Liver (tissue), 9 donors: ENCODE measurements around the gene DNAJB6. TPM values are rescaled to one million over a fixed set of nuclear protein-coding genes. Genes with fewer than 3 reads are reported as not detected.

ENCODE experiments used
- DNase-seq: peaks from one replicate; pipeline ENCODE4 v3.0.0-alpha.2; 2017; ENCODE audit warnings: low spot score
- H3K27ac ChIP-seq, 2 donors: one replicate each; pipeline ENCODE4 v1.7.0; 2013; ENCODE audit warnings: inconsistent platforms in 2 of 2, low read length in 2 of 2, control low read depth in 1 of 2, low read depth in 1 of 2, mild to moderate bottlenecking in 1 of 2
- H3K27me3 ChIP-seq, 4 donors: one replicate each; pipeline versions ENCODE4 v1.6.1 to v1.7.0; 2013; ENCODE audit warnings: low read length in 3 of 4, inconsistent platforms in 1 of 4, mild to moderate bottlenecking in 1 of 4, moderate library complexity in 1 of 4; ENCODE audit not compliant: control insufficient read depth in 4 of 4, insufficient read depth in 4 of 4
- H3K36me3 ChIP-seq, 4 donors: one replicate each; pipeline versions ENCODE4 v1.6.1 to v1.7.0; 2013; ENCODE audit warnings: low read length in 3 of 4, mild to moderate bottlenecking in 3 of 4, low read depth in 1 of 4, moderate library complexity in 1 of 4; ENCODE audit not compliant: control insufficient read depth in 4 of 4, insufficient read depth in 3 of 4
- H3K4me1 ChIP-seq, 4 donors: one replicate each; pipeline versions ENCODE4 v1.6.1 to v1.7.0; 2013; ENCODE audit warnings: low read length in 3 of 4, mild to moderate bottlenecking in 3 of 4, moderate library complexity in 1 of 4; ENCODE audit not compliant: control insufficient read depth in 4 of 4, insufficient read depth in 4 of 4
- H3K4me3 ChIP-seq, 3 donors: one replicate each; pipeline versions ENCODE4 v1.6.1 to v1.7.0; 2013; ENCODE audit warnings: low read length in 3 of 3, control low read depth in 1 of 3, low read depth in 1 of 3, mild to moderate bottlenecking in 1 of 3
- H3K9ac ChIP-seq, 2 donors: one replicate each; pipeline ENCODE4 v1.7.0; 2013; ENCODE audit warnings: low read length in 2 of 2, mild to moderate bottlenecking in 2 of 2, moderate library complexity in 2 of 2, control low read depth in 1 of 2, low read depth in 1 of 2
- H3K9me3 ChIP-seq, 4 donors: one replicate each; pipeline versions ENCODE4 v1.6.1 to v1.7.0; 2013; ENCODE audit warnings: low read length in 3 of 4; ENCODE audit not compliant: control insufficient read depth in 4 of 4
- EGR1 ChIP-seq, 2 donors: IDR thresholded peaks; 2 replicates each; pipeline ENCODE4 v1.6.1; 2016 to 2018; ENCODE audit warnings: antibody characterized with exemption in 2 of 2, low read depth in 2 of 2
- FOXA1 ChIP-seq: IDR thresholded peaks from 2 replicates; pipeline ENCODE4 v1.6.1; 2016; ENCODE audit warnings: antibody characterized with exemption
- FOXA2 ChIP-seq: IDR thresholded peaks from 2 replicates; pipeline ENCODE4 v1.6.1; 2016; ENCODE audit warnings: antibody characterized with exemption
- GABPA ChIP-seq, 2 donors: IDR thresholded peaks in 1 of 2; conservative IDR thresholded peaks in 1 of 2; 2 replicates each; pipeline ENCODE4 v1.6.1; 2016; ENCODE audit warnings: antibody characterized with exemption in 2 of 2, mild to moderate bottlenecking in 1 of 2, moderate library complexity in 1 of 2
- HNF4A ChIP-seq, 2 donors: conservative IDR thresholded peaks; 2 replicates each; pipeline ENCODE4 v1.6.1; 2016; ENCODE audit warnings: antibody characterized with exemption in 2 of 2, mild to moderate bottlenecking in 2 of 2
- HNF4G ChIP-seq: IDR thresholded peaks from 2 replicates; pipeline ENCODE4 v1.6.1; 2016; ENCODE audit warnings: antibody characterized with exemption
- JUND ChIP-seq, 2 donors: IDR thresholded peaks; 2 replicates each; pipeline ENCODE4 v1.6.1; 2016; ENCODE audit warnings: antibody characterized with exemption in 2 of 2
- NR2F2 ChIP-seq: IDR thresholded peaks from 2 replicates; pipeline ENCODE4 v1.6.1; 2016; ENCODE audit warnings: antibody characterized with exemption
- RAD21 ChIP-seq, 2 donors: IDR thresholded peaks; 2 replicates each; pipeline ENCODE4 v1.6.1; 2016; ENCODE audit warnings: antibody characterized with exemption in 2 of 2, mild to moderate bottlenecking in 2 of 2
- RXRA ChIP-seq, 2 donors: IDR thresholded peaks; 2 replicates each; pipeline ENCODE4 v1.6.1; 2017 to 2018; ENCODE audit warnings: antibody characterized with exemption in 2 of 2, mild to moderate bottlenecking in 1 of 2
- SP1 ChIP-seq: IDR thresholded peaks from 2 replicates; pipeline ENCODE4 v1.6.1; 2018; ENCODE audit warnings: antibody characterized with exemption, mild to moderate bottlenecking
- TAF1 ChIP-seq: conservative IDR thresholded peaks from 2 replicates; pipeline ENCODE4 v1.6.1; 2016; ENCODE audit warnings: antibody characterized with exemption, mild to moderate bottlenecking
- YY1 ChIP-seq: IDR thresholded peaks from 2 replicates; pipeline ENCODE4 v1.6.1; 2016; ENCODE audit warnings: antibody characterized with exemption, mild to moderate bottlenecking
- WGBS: extraction: QIAGEN DNeasy Blood & Tissue Kit; methylation state at CpG from one replicate; pipeline ENCODE4 v1.1.7; 2013; 5-methylcytosine and 5-hydroxymethylcytosine counted together
- polyA plus RNA-seq, 2 donors: library from polyadenylated mRNA; stranded (reverse) in 1 of 2; unstranded in 1 of 2; fragments of 200-250 nt in 1 of 2; fragments of >200 nt in 1 of 2; fragmentation: Nextera tagmentation in 1 of 2; extraction: Ambion mirVana in 1 of 2; gene quantifications; one replicate each; pipeline versions ENCODE4 v1.2.1 to v1.2.3, GENCODE V29; 2013 to 2015
- total RNA-seq, 2 donors: library from RNA; depleted of rRNA; stranded (reverse); fragments of >200 nt; gene quantifications; one replicate each; pipeline ENCODE4 v1.2.3, GENCODE V29; 2014
- TF ChIP-seq, protein P1 (sequence below): IDR thresholded peaks from 2 replicates; pipeline ENCODE4 v1.6.1; 2016; ENCODE audit warnings: antibody characterized with exemption
- TF ChIP-seq, protein P2 (sequence below): IDR thresholded peaks from 2 replicates; pipeline ENCODE4 v1.6.1; 2016; ENCODE audit warnings: antibody characterized with exemption
- TF ChIP-seq, protein P3 (sequence below): IDR thresholded peaks from 2 replicates; pipeline ENCODE4 v1.6.1; 2016; ENCODE audit warnings: antibody characterized with exemption
- TF ChIP-seq, protein P4 (sequence below): IDR thresholded peaks from 2 replicates; pipeline ENCODE4 v1.6.1; 2016; ENCODE audit warnings: antibody characterized with exemption, mild to moderate bottlenecking
- TF ChIP-seq, protein P5 (sequence below): fragments of 150-350 bp; IDR thresholded peaks from 2 replicates; pipeline ENCODE4 v1.5.1; 2017; ENCODE audit warnings: improper control_type of control experiment, low read depth, low read length; ENCODE audit not compliant: missing input control
- donor health status: healthy.
- donor health status: healthy.
- donor health status: healthy.
- donor health status: healthy.
- donor health status: healthy.

Gene DNAJB6
- total and polyA plus RNA-seq, 4 donors: 26.5 to 46.6 (median 42.4) TPM

- 79% methylated on average over 21 of the region's 24 CpGs for WGBS
- peaks cover 0 to 17% (median 14%) of the 10 kb centered on the region in 4 donors for H3K36me3 ChIP-seq
These were observed 20.6 kb downstream of the DNAJB6 start for GRCh38 chr7:157357129-157358040.

GRCh38 chr7:157358041-157358752 lies 21.4 kb downstream of the DNAJB6 start:
- WGBS: 90% methylated on average over 13 of the region's 13 CpGs
- H3K9ac ChIP-seq: no peak overlapping the region
- peaks cover 0 to 22% (median 14%) of the 10 kb centered on the region in 4 donors for H3K36me3 ChIP-seq
- H3K4me3 ChIP-seq: no peak overlapping the region
- no peak overlapping the region for H3K27ac ChIP-seq
- H3K9me3 ChIP-seq: no peaks in the 10 kb centered on the region
- no peak for DNase-seq
- H3K27me3 ChIP-seq: no peaks in the 10 kb centered on the region
- H3K4me1 ChIP-seq: peaks cover 0 to 11% (median 2%) of the 10 kb centered on the region in 4 donors
- TF ChIP-seq, protein P1, sequence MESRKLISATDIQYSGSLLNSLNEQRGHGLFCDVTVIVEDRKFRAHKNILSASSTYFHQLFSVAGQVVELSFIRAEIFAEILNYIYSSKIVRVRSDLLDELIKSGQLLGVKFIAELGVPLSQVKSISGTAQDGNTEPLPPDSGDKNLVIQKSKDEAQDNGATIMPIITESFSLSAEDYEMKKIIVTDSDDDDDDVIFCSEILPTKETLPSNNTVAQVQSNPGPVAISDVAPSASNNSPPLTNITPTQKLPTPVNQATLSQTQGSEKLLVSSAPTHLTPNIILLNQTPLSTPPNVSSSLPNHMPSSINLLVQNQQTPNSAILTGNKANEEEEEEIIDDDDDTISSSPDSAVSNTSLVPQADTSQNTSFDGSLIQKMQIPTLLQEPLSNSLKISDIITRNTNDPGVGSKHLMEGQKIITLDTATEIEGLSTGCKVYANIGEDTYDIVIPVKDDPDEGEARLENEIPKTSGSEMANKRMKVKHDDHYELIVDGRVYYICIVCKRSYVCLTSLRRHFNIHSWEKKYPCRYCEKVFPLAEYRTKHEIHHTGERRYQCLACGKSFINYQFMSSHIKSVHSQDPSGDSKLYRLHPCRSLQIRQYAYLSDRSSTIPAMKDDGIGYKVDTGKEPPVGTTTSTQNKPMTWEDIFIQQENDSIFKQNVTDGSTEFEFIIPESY: no peak
- TF ChIP-seq YY1 (no peak), FOXA1 (no peak), TAF1 (no peak), FOXA2 (no peak), RXRA (IDR thresholded peaks at IDR 0.05) (no peak)
- TF ChIP-seq, protein P2, sequence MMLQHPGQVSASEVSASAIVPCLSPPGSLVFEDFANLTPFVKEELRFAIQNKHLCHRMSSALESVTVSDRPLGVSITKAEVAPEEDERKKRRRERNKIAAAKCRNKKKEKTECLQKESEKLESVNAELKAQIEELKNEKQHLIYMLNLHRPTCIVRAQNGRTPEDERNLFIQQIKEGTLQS: no peak
- TF ChIP-seq, protein P3, sequence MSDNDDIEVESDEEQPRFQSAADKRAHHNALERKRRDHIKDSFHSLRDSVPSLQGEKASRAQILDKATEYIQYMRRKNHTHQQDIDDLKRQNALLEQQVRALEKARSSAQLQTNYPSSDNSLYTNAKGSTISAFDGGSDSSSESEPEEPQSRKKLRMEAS: no peak
- TF ChIP-seq, protein P4, sequence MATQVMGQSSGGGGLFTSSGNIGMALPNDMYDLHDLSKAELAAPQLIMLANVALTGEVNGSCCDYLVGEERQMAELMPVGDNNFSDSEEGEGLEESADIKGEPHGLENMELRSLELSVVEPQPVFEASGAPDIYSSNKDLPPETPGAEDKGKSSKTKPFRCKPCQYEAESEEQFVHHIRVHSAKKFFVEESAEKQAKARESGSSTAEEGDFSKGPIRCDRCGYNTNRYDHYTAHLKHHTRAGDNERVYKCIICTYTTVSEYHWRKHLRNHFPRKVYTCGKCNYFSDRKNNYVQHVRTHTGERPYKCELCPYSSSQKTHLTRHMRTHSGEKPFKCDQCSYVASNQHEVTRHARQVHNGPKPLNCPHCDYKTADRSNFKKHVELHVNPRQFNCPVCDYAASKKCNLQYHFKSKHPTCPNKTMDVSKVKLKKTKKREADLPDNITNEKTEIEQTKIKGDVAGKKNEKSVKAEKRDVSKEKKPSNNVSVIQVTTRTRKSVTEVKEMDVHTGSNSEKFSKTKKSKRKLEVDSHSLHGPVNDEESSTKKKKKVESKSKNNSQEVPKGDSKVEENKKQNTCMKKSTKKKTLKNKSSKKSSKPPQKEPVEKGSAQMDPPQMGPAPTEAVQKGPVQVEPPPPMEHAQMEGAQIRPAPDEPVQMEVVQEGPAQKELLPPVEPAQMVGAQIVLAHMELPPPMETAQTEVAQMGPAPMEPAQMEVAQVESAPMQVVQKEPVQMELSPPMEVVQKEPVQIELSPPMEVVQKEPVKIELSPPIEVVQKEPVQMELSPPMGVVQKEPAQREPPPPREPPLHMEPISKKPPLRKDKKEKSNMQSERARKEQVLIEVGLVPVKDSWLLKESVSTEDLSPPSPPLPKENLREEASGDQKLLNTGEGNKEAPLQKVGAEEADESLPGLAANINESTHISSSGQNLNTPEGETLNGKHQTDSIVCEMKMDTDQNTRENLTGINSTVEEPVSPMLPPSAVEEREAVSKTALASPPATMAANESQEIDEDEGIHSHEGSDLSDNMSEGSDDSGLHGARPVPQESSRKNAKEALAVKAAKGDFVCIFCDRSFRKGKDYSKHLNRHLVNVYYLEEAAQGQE: no peak

More at GRCh38 chr7:157357129-157358040, 20.6 kb downstream of the DNAJB6 start:
- no peak for TF ChIP-seq RAD21 (IDR thresholded peaks at IDR 0.05)
- no peak for TF ChIP-seq FOXA2
- no peak for TF ChIP-seq YY1
- TF ChIP-seq EGR1 (IDR thresholded peaks at IDR 0.05; ENCODE audit: low read depth in 2 of 2): no peak
- no peak for TF ChIP-seq JUND (IDR thresholded peaks at IDR 0.05)
- TF ChIP-seq, protein P1: no peak
- TF ChIP-seq, protein P2: no peak
- TF ChIP-seq, protein P3: no peak
- no peak for TF ChIP-seq SP1
- TF ChIP-seq GABPA (IDR thresholded peaks at IDR 0.05 in 1 of 2, conservative IDR thresholded peaks at IDR 0.05 in 1 of 2): no peak
- TF ChIP-seq FOXA1: no peak
- TF ChIP-seq, protein P5, sequence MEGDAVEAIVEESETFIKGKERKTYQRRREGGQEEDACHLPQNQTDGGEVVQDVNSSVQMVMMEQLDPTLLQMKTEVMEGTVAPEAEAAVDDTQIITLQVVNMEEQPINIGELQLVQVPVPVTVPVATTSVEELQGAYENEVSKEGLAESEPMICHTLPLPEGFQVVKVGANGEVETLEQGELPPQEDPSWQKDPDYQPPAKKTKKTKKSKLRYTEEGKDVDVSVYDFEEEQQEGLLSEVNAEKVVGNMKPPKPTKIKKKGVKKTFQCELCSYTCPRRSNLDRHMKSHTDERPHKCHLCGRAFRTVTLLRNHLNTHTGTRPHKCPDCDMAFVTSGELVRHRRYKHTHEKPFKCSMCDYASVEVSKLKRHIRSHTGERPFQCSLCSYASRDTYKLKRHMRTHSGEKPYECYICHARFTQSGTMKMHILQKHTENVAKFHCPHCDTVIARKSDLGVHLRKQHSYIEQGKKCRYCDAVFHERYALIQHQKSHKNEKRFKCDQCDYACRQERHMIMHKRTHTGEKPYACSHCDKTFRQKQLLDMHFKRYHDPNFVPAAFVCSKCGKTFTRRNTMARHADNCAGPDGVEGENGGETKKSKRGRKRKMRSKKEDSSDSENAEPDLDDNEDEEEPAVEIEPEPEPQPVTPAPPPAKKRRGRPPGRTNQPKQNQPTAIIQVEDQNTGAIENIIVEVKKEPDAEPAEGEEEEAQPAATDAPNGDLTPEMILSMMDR: no peak
- no peak for TF ChIP-seq TAF1
- TF ChIP-seq HNF4A (conservative IDR thresholded peaks at IDR 0.05): no peak
- TF ChIP-seq HNF4G: no peak
- TF ChIP-seq NR2F2: no peak
- no peak for TF ChIP-seq RXRA (IDR thresholded peaks at IDR 0.05)
- H3K27me3 ChIP-seq: no peaks in the 10 kb centered on the region
- no peak for DNase-seq
- H3K27ac ChIP-seq: no peak overlapping the region
- peaks cover 0 to 11% (median 4%) of the 10 kb centered on the region in 4 donors for H3K4me1 ChIP-seq
- H3K4me3 ChIP-seq: no peak overlapping the region
- H3K9ac ChIP-seq: no peak overlapping the region
- no peaks in the 10 kb centered on the region for H3K9me3 ChIP-seq
